Measurements from ENCODE around the gene GRIN2B.

GRCh38 chr12:14026537-14026936 lies 45.1 kb upstream of the GRIN2B start:
- no peak for TF ChIP-seq NRF1 (IDR thresholded peaks at IDR 0.05; ENCODE audit: low read depth, low read length)
- TF ChIP-seq TAF1 (IDR thresholded peaks at IDR 0.05; ENCODE audit: borderline replicate concordance, low read depth, low read length), result no peak
- no peak for TF ChIP-seq CTCF (IDR thresholded peaks at IDR 0.05)
- TF ChIP-seq GABPA (IDR thresholded peaks at IDR 0.05; ENCODE audit: low read depth), result no peak
- TF ChIP-seq EP300 (IDR thresholded peaks at IDR 0.05; ENCODE audit: borderline replicate concordance in 1 of 2, low read depth in 1 of 2, low read length in 1 of 2), result no peak
- TF ChIP-seq JUND (IDR thresholded peaks at IDR 0.05), result no peak
